ENCODE results near the gene FRY. TPM values are rescaled to one million over a fixed set of nuclear protein-coding genes. Genes with fewer than 3 reads are reported as not detected.

The FRY gene
- total RNA-seq, 1 experiment from 2014 or later = 1.3 TPM

- Histone ChIP-seq H3K27ac (ENCODE audit: low read length) (no peak overlapping the region), H3K4me1 (ENCODE audit: insufficient read depth, low read length) (no peaks in the 10 kb centered on the region), H3K27me3 (ENCODE audit: low read length) (no peaks in the 10 kb centered on the region), H2AFZ (ENCODE audit: low read length) (no peak overlapping the region), H3K4me3 (ENCODE audit: low read length) (no peak overlapping the region), H3K79me2 (ENCODE audit: low read length) (no peaks in the 10 kb centered on the region), H3K9ac (ENCODE audit: low read length) (no peak overlapping the region), H3K4me2 (ENCODE audit: low read length) (no peak overlapping the region), H4K20me1 (ENCODE audit: low read length) (no peaks in the 10 kb centered on the region), H3K9me3 (ENCODE audit: low read length) (no peaks in the 10 kb centered on the region), H3F3A (ENCODE audit: low read length, unreplicated experiment) (no peaks in the 10 kb centered on the region), H3K9me2 (replicated peaks; ENCODE audit: low read length) (no peaks in the 10 kb centered on the region), H3K36me3 (ENCODE audit: low read depth, low read length) (no peaks in the 10 kb centered on the region)
- no peak for TF ChIP-seq EZH2 (IDR thresholded peaks at IDR 0.05; ENCODE audit: low read length, unreplicated experiment)
- TF ChIP-seq CTCF (conservative IDR thresholded peaks at IDR 0.05; ENCODE audit: low read depth, low read length) = no peak
- no peak for TF ChIP-seq EZH2phosphoT487 (IDR thresholded peaks at IDR 0.05; ENCODE audit: borderline replicate concordance, low read length)
- no TSS peak for BruUV-seq (replicated peaks)
- intact Hi-C loops (cut with micrococcal nuclease) = no loop called here
- POLR2A ChIA-PET (ENCODE audit: unreplicated experiment) = no interaction called here
- no peak for DNase-seq
- CTCF ChIA-PET = no interaction called here
- no peak for ATAC-seq
Measured at GRCh38 chr13:32010136-32010535, 21.4 kb upstream of the FRY start.

- no peaks in the 10 kb centered on the region for H3K9me3 ChIP-seq (ENCODE audit: low read length)
- H3K4me2 ChIP-seq (ENCODE audit: low read length) = no peak overlapping the region
- no peaks in the 10 kb centered on the region for H3K36me3 ChIP-seq (ENCODE audit: low read depth, low read length)
- no peak overlapping the region for H3K27ac ChIP-seq (ENCODE audit: low read length)
- DNase-seq = no peak
- H3K79me2 ChIP-seq (ENCODE audit: low read length) = no peaks in the 10 kb centered on the region
- ATAC-seq = no peak
- H3K9me2 ChIP-seq (replicated peaks; ENCODE audit: low read length) = no peaks in the 10 kb centered on the region
- no peak overlapping the region for H3K9ac ChIP-seq (ENCODE audit: low read length)
- H2AFZ ChIP-seq (ENCODE audit: low read length) = no peak overlapping the region
- CTCF ChIA-PET = no interaction called here
- H3K27me3 ChIP-seq (ENCODE audit: low read length) = no peaks in the 10 kb centered on the region
- no TSS peak for BruUV-seq (replicated peaks)
- no peaks in the 10 kb centered on the region for H4K20me1 ChIP-seq (ENCODE audit: low read length)
- intact Hi-C loops (cut with micrococcal nuclease) = no loop called here
- POLR2A ChIA-PET (ENCODE audit: unreplicated experiment) = no interaction called here
- H3K4me1 ChIP-seq (ENCODE audit: insufficient read depth, low read length) = no peaks in the 10 kb centered on the region
- H3K4me3 ChIP-seq (ENCODE audit: low read length) = no peak overlapping the region
- H3F3A ChIP-seq (ENCODE audit: low read length, unreplicated experiment) = no peaks in the 10 kb centered on the region
- TF ChIP-seq EZH2phosphoT487 (IDR thresholded peaks at IDR 0.05; ENCODE audit: borderline replicate concordance, low read length) (no peak), CTCF (conservative IDR thresholded peaks at IDR 0.05; ENCODE audit: low read depth, low read length) (no peak), EZH2 (IDR thresholded peaks at IDR 0.05; ENCODE audit: low read length, unreplicated experiment) (no peak)
Measured at GRCh38 chr13:32011971-32012370, 19.6 kb upstream of the FRY start.

GRCh38 chr13:32013181-32013580, 18.4 kb upstream of the FRY start:
- no peak overlapping the region for H3K4me2 ChIP-seq (ENCODE audit: low read length)
- no peaks in the 10 kb centered on the region for H3K79me2 ChIP-seq (ENCODE audit: low read length)
- no peak for TF ChIP-seq EZH2 (IDR thresholded peaks at IDR 0.05; ENCODE audit: low read length, unreplicated experiment)
- TF ChIP-seq CTCF (conservative IDR thresholded peaks at IDR 0.05; ENCODE audit: low read depth, low read length) = no peak
- TF ChIP-seq EZH2phosphoT487 (IDR thresholded peaks at IDR 0.05; ENCODE audit: borderline replicate concordance, low read length) = no peak
- no peak for DNase-seq
- no peak for ATAC-seq
- H3K4me1 ChIP-seq (ENCODE audit: insufficient read depth, low read length) = no peaks in the 10 kb centered on the region
- H3K9ac ChIP-seq (ENCODE audit: low read length) = no peak overlapping the region
- H3K4me3 ChIP-seq (ENCODE audit: low read length) = no peak overlapping the region
- intact Hi-C loops (cut with micrococcal nuclease) = no loop called here
- H3K27me3 ChIP-seq (ENCODE audit: low read length) = no peaks in the 10 kb centered on the region
- no peak overlapping the region for H2AFZ ChIP-seq (ENCODE audit: low read length)
- H4K20me1 ChIP-seq (ENCODE audit: low read length) = no peaks in the 10 kb centered on the region
- H3K9me2 ChIP-seq (replicated peaks; ENCODE audit: low read length) = no peaks in the 10 kb centered on the region
- POLR2A ChIA-PET (ENCODE audit: unreplicated experiment) = no interaction called here
- BruUV-seq (replicated peaks) = no TSS peak
- no peaks in the 10 kb centered on the region for H3K9me3 ChIP-seq (ENCODE audit: low read length)
- CTCF ChIA-PET = interaction anchor here (0.6 kb wide), 1 partner anchor 47 kb away, joined by 6 read pairs; no protein-coding TSS in a partner anchor
- no peaks in the 10 kb centered on the region for H3F3A ChIP-seq (ENCODE audit: low read length, unreplicated experiment)
- no peak overlapping the region for H3K27ac ChIP-seq (ENCODE audit: low read length)
- no peaks in the 10 kb centered on the region for H3K36me3 ChIP-seq (ENCODE audit: low read depth, low read length)

All from PC-3 (cell line).